HepG2 (cell line): ENCODE results near the gene TSNAXIP1. TPM values are rescaled to one million over a fixed set of nuclear protein-coding genes. Genes with fewer than 3 reads are reported as not detected.

ENCODE experiments used
- ATF7 ChIP-seq, 2 experiments: fragments of 450-650 bp in 1 of 2; sonication (generic) in 1 of 2; formaldehyde crosslinking in 1 of 2; IDR thresholded peaks; 2 replicates each; pipeline versions ENCODE4 v1.4.0 to v1.6.1; 2016 to 2020; ENCODE audit warnings: antibody characterized with exemption in 1 of 2, mild to moderate bottlenecking in 1 of 2, missing genetic modification reagents in 1 of 2
- BORCS8-MEF2B ChIP-seq: sonication (generic); formaldehyde crosslinking; IDR thresholded peaks from 2 replicates; pipeline ENCODE4 v1.8.0; 2022; ENCODE audit warnings: mild to moderate bottlenecking, missing genetic modification reagents
- CCAR2 ChIP-seq: fragments of 200-400 bp; formaldehyde crosslinking; optimal IDR thresholded peaks from 2 replicates; pipeline ENCODE3; 2018; ENCODE audit warnings: low read depth, mild to moderate bottlenecking, low read length, moderate library complexity
- CREM ChIP-seq, 2 experiments: sonication (generic) in 1 of 2; formaldehyde crosslinking in 1 of 2; IDR thresholded peaks; 2 replicates each; pipeline versions ENCODE4 v1.4.0 to v1.6.1; 2016 to 2020; ENCODE audit warnings: antibody characterized with exemption in 1 of 2, mild to moderate bottlenecking in 1 of 2, missing genetic modification reagents in 1 of 2
- DMAP1 ChIP-seq: IDR thresholded peaks from 2 replicates; pipeline ENCODE4 v1.6.1; 2016
- EHMT2 ChIP-seq: fragments of 200-600 bp; sonication (generic); IDR thresholded peaks from 2 replicates; pipeline ENCODE4 v1.7.0; 2017; ENCODE audit warnings: antibody characterized with exemption, low read depth, low read length, borderline replicate concordance
- ELF4 ChIP-seq: sonication (generic); formaldehyde crosslinking; IDR thresholded peaks from 2 replicates; pipeline ENCODE4 v1.5.0; 2020; ENCODE audit warnings: missing genetic modification reagents, mild to moderate bottlenecking, moderate library complexity, borderline replicate concordance
- ETV6 ChIP-seq: sonication (generic); formaldehyde crosslinking; conservative IDR thresholded peaks from 2 replicates; pipeline ENCODE4 v1.4.0; 2020; ENCODE audit warnings: missing genetic modification reagents
- FOXO1 ChIP-seq: sonication (generic); formaldehyde crosslinking; IDR thresholded peaks from 2 replicates; pipeline ENCODE4 v1.4.0; 2020; ENCODE audit warnings: missing genetic modification reagents
- RXRA ChIP-seq: sonication (generic); formaldehyde crosslinking; IDR thresholded peaks from 2 replicates; pipeline ENCODE4 v1.5.1; 2020; ENCODE audit warnings: missing genetic modification reagents
- SP1 ChIP-seq, 2 experiments: fragments of 450-650 bp in 1 of 2; sonication (generic) in 1 of 2; formaldehyde crosslinking in 1 of 2; IDR thresholded peaks; 2 replicates each; pipeline versions ENCODE4 v1.4.0 to v1.6.1; 2016 to 2020; ENCODE audit warnings: missing genetic modification reagents in 1 of 2
- SRY ChIP-seq: sonication (generic); formaldehyde crosslinking; IDR thresholded peaks from 2 replicates; pipeline ENCODE4 v1.8.0; 2022; ENCODE audit warnings: mild to moderate bottlenecking, missing genetic modification reagents
- U2AF1 ChIP-seq: fragments of 200-400 bp; formaldehyde crosslinking; optimal IDR thresholded peaks from 2 replicates; pipeline ENCODE3; 2017; ENCODE audit warnings: mild to moderate bottlenecking, low read depth, low read length
- XRCC5 ChIP-seq: fragments of 200-400 bp; formaldehyde crosslinking; optimal IDR thresholded peaks from 2 replicates; pipeline ENCODE3; 2017; ENCODE audit warnings: mild to moderate bottlenecking, low read length
- ZNF337 ChIP-seq: sonication (generic); formaldehyde crosslinking; IDR thresholded peaks from 2 replicates; pipeline ENCODE4 v1.5.1; 2020; ENCODE audit warnings: missing genetic modification reagents, low read depth, mild to moderate bottlenecking, borderline replicate concordance
- ZNF34 ChIP-seq: sonication (generic); formaldehyde crosslinking; IDR thresholded peaks from 2 replicates; pipeline ENCODE4 v1.4.0; 2020; ENCODE audit warnings: mild to moderate bottlenecking, missing genetic modification reagents, borderline replicate concordance
- ZNF678 ChIP-seq: sonication (generic); formaldehyde crosslinking; IDR thresholded peaks from 2 replicates; pipeline ENCODE4 v1.4.0; 2020; ENCODE audit warnings: mild to moderate bottlenecking, missing genetic modification reagents
- ZNF737 ChIP-seq: sonication (generic); formaldehyde crosslinking; IDR thresholded peaks from 2 replicates; pipeline ENCODE4 v1.5.0; 2020; ENCODE audit warnings: missing genetic modification reagents, mild to moderate bottlenecking, borderline replicate concordance
- polyA plus RNA-seq, 8 experiments: library from polyadenylated mRNA; depleted of rRNA in 3 of 8; stranded (reverse) in 7 of 8; unstranded in 1 of 8; fragments of >200 nt; fragmentation: Illumina TruSeq in 4 of 8; extraction: Trizol in 4 of 8; gene quantifications; 2 replicates each; pipeline versions ENCODE4 v1.2.1 to v1.2.3, GENCODE V29; 2011 to 2016; ENCODE audit warnings: low read depth in 4 of 8, missing spikeins in 1 of 8, mixed read lengths in 1 of 8; ENCODE audit not compliant: insufficient read depth in 1 of 8
- total RNA-seq, 5 experiments: library from RNA; depleted of rRNA; stranded (reverse); fragments of >200 nt; fragmentation: Illumina TruSeq; extraction: Trizol; gene quantifications; 2 replicates each; pipeline ENCODE4 v1.2.3, GENCODE V29; 2016; ENCODE audit warnings: low read depth in 1 of 5
- TF ChIP-seq, protein P1 (sequence below): sonication (generic); formaldehyde crosslinking; IDR thresholded peaks from 2 replicates; pipeline ENCODE4 v1.8.0; 2022; ENCODE audit warnings: mild to moderate bottlenecking, missing genetic modification reagents, moderate library complexity
- TF ChIP-seq, protein P2 (sequence below): IDR thresholded peaks from 2 replicates; pipeline ENCODE4 v1.4.0; 2020; ENCODE audit warnings: mild to moderate bottlenecking, missing genetic modification reagents
- TF ChIP-seq, protein P3 (sequence below): sonication (generic); formaldehyde crosslinking; IDR thresholded peaks from 2 replicates; pipeline ENCODE4 v1.5.1; 2020; ENCODE audit warnings: missing genetic modification reagents, mild to moderate bottlenecking, borderline replicate concordance
- TF ChIP-seq, protein P4 (sequence below): sonication (generic); formaldehyde crosslinking; IDR thresholded peaks from 2 replicates; pipeline ENCODE4 v1.4.0; 2020; ENCODE audit warnings: missing genetic modification reagents

Gene TSNAXIP1
- total and polyA plus RNA-seq, 2 of the 13 experiments (the other 11 are each of a cell fraction or from before 2014, with no cell fraction given): 0.37 to 0.86 TPM

DNA sequence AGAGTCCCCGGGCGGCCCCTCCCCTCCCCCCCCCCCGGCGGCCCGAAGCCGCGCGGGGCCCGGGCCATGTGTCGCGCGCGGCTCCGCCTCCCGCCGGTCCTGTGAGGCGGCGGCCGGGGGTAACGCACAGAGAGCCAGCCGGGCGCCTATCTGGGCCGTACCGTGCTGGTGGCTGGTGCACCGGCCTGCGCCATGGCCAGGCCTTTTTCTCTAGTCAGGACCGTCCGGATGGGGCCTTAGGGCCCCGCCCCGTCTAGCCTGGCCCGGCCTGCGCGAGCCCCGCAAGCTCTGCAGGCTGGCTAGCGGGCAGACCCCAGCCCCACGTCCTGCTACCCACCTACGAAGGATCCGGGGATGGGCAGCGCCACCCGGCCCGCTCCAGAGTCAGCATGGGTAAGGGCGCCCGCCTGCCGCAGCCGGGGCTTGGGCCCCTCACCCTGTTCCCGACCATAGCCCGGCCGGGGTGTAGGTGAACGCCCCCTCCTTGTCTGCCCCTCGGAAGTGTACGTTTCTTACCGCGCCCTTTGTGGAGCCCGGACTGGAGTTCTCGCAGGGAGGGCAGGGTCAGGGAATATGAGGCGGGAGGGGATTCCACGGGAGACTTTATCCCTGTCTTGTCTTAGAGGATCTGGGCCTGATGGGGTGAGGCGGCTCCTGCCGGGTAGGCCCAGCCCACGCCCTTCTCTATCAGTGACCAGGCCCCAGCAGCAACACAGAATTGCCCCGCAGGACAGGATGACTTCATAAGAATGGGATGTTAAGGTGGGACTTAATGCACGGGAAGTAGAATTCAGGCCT lies 40.6 kb downstream of the TSNAXIP1 start, which contains the start of gene CENPT (continued):
- TF ChIP-seq ETV6 (CRISPR knock-in tag) (peak; percentile 43; the same call in 1 of the 2 replicates), U2AF1 (no peak), EHMT2 (no peak), SRY (CRISPR knock-in tag) (no peak; the same call in none of the 2 replicates), ELF4 (CRISPR knock-in tag) (no peak), ZNF34 (CRISPR knock-in tag) (no peak), ZNF678 (CRISPR knock-in tag) (peak; percentile 49; the same call in 1 of the 2 replicates), ATF7 (IDR thresholded peaks at IDR 0.05) (no peak), ATF7 (CRISPR knock-in tag; IDR thresholded peaks at IDR 0.05) (0 out of 2 replicates have a peak, but pooled peaks have one; percentile 45), RXRA (CRISPR knock-in tag) (0 out of 2 replicates have a peak, but pooled peaks have one; percentile 49), ZNF337 (CRISPR knock-in tag) (no peak), FOXO1 (CRISPR knock-in tag) (no peak), CREM (IDR thresholded peaks at IDR 0.05) (no peak), CREM (CRISPR knock-in tag; IDR thresholded peaks at IDR 0.05) (no peak), XRCC5 (no peak), SP1 (IDR thresholded peaks at IDR 0.05) (no peak), SP1 (CRISPR knock-in tag; IDR thresholded peaks at IDR 0.05) (no peak), DMAP1 (CRISPR knock-in tag) (no peak), BORCS8-MEF2B (CRISPR knock-in tag) (no peak), CCAR2 (no peak), ZNF737 (no peak)
- TF ChIP-seq, protein P1, sequence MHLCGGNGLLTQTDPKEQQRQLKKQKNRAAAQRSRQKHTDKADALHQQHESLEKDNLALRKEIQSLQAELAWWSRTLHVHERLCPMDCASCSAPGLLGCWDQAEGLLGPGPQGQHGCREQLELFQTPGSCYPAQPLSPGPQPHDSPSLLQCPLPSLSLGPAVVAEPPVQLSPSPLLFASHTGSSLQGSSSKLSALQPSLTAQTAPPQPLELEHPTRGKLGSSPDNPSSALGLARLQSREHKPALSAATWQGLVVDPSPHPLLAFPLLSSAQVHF (CRISPR knock-in tag): 0 out of 2 replicates have a peak, but pooled peaks have one; percentile 60
- TF ChIP-seq, protein P2, sequence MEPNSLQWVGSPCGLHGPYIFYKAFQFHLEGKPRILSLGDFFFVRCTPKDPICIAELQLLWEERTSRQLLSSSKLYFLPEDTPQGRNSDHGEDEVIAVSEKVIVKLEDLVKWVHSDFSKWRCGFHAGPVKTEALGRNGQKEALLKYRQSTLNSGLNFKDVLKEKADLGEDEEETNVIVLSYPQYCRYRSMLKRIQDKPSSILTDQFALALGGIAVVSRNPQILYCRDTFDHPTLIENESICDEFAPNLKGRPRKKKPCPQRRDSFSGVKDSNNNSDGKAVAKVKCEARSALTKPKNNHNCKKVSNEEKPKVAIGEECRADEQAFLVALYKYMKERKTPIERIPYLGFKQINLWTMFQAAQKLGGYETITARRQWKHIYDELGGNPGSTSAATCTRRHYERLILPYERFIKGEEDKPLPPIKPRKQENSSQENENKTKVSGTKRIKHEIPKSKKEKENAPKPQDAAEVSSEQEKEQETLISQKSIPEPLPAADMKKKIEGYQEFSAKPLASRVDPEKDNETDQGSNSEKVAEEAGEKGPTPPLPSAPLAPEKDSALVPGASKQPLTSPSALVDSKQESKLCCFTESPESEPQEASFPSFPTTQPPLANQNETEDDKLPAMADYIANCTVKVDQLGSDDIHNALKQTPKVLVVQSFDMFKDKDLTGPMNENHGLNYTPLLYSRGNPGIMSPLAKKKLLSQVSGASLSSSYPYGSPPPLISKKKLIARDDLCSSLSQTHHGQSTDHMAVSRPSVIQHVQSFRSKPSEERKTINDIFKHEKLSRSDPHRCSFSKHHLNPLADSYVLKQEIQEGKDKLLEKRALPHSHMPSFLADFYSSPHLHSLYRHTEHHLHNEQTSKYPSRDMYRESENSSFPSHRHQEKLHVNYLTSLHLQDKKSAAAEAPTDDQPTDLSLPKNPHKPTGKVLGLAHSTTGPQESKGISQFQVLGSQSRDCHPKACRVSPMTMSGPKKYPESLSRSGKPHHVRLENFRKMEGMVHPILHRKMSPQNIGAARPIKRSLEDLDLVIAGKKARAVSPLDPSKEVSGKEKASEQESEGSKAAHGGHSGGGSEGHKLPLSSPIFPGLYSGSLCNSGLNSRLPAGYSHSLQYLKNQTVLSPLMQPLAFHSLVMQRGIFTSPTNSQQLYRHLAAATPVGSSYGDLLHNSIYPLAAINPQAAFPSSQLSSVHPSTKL (CRISPR knock-in tag): peak; percentile 20; the same call in 1 of the 2 replicates
- TF ChIP-seq, protein P3, sequence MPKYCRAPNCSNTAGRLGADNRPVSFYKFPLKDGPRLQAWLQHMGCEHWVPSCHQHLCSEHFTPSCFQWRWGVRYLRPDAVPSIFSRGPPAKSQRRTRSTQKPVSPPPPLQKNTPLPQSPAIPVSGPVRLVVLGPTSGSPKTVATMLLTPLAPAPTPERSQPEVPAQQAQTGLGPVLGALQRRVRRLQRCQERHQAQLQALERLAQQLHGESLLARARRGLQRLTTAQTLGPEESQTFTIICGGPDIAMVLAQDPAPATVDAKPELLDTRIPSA (CRISPR knock-in tag): no peak
- TF ChIP-seq, protein P4, sequence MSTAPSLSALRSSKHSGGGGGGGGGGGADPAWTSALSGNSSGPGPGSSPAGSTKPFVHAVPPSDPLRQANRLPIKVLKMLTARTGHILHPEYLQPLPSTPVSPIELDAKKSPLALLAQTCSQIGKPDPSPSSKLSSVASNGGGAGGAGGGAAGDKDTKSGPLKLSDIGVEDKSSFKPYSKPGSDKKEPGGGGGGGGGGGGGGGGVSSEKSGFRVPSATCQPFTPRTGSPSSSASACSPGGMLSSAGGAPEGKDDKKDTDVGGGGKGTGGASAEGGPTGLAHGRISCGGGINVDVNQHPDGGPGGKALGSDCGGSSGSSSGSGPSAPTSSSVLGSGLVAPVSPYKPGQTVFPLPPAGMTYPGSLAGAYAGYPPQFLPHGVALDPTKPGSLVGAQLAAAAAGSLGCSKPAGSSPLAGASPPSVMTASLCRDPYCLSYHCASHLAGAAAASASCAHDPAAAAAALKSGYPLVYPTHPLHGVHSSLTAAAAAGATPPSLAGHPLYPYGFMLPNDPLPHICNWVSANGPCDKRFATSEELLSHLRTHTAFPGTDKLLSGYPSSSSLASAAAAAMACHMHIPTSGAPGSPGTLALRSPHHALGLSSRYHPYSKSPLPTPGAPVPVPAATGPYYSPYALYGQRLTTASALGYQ: no peak
